ENCODE data around the gene SH3GLB2. TPM values are rescaled to one million over a fixed set of nuclear protein-coding genes. Genes with fewer than 3 reads are reported as not detected.

The SH3GLB2 gene
- total and polyA plus RNA-seq, 2 of the 8 experiments (the other 6 are each of a cell fraction or from before 2014, with no cell fraction given): 52.7 to 79.9 TPM

DNA sequence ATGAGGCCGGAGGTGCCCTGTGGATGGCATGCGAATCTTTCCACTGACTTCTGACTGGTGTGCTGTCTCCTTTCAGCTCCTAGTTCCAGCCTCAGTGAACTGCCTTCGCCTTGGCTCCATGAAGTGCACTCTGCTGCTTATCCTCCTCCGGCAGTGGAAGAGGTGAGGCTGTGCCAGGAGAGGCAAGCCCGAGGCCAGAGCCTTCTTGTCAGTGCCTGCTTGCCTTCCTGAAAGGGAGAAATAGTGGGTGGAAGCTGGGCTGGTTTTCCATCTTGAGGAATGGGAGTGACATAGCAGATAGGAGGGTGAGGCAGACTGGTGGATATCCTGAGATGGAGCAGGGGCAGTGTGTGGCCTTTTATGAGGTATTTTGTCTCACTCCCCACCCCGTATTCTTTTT lies 29.7 kb downstream of the SH3GLB2 start (continued):
- TF ChIP-seq SP2 (IDR thresholded peaks at IDR 0.05; ENCODE audit: low read length): no peak
- TF ChIP-seq, protein P1, sequence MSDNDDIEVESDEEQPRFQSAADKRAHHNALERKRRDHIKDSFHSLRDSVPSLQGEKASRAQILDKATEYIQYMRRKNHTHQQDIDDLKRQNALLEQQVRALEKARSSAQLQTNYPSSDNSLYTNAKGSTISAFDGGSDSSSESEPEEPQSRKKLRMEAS (IDR thresholded peaks at IDR 0.05): no peak
